ENCODE results near the gene FAM131C. TPM values are rescaled to one million over a fixed set of nuclear protein-coding genes. Genes with fewer than 3 reads are reported as not detected.

FAM131C gene
- total and polyA plus RNA-seq, 10 of the 15 experiments (the other 5 are each of a cell fraction or from before 2014, with no cell fraction given), result 0.03 TPM; not detected in 9

DNA sequence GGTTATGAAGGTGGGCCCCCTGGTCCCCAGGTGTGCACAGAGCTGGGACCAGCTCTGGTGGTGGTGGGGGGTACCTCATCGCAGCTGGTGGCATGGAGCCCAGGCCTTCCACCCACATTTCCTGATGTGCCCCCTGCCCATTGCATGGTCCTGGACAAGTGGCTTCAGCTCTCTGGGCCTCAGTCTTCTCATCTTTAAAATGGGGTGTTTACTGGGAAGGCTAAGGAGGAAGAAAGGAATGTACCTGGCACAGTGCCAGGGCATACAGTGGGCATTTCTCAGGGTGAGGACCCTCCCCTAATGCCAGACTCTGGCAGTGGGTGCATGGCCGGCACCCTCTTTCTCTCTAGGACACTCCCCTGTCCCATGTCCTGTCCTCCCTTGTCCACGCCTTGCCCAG, 22.4 kb downstream of the FAM131C start:
- Histone ChIP-seq H3K9me3 (replicated peaks; ENCODE audit: control insufficient read depth, insufficient read depth, low read length) (no peaks in the 10 kb centered on the region), H3K9ac (ENCODE audit: control insufficient read depth, insufficient read depth, low read length) (no peak overlapping the region), H3K79me2 (ENCODE audit: control insufficient read depth, insufficient read depth, low read length) (no peaks in the 10 kb centered on the region), H3K4me2 (ENCODE audit: control insufficient read depth, insufficient read depth) (no peak overlapping the region), H3K4me1 (ENCODE audit: control insufficient read depth, insufficient read depth, low read length) (no peaks in the 10 kb centered on the region), H4K20me1 (ENCODE audit: control insufficient read depth, insufficient read depth) (no peaks in the 10 kb centered on the region), H2AFZ (ENCODE audit: control insufficient read depth, low read depth, low read length) (no peak overlapping the region), H3K27me3 (replicated peaks in 1 of 2; ENCODE audit: control insufficient read depth in 2 of 2, insufficient read depth in 2 of 2, low read length in 1 of 2) (no peaks in the 10 kb centered on the region; a peak in 3 of 4 replicates), H3K27ac (ENCODE audit: control insufficient read depth, insufficient read depth) (no peak overlapping the region), H3K4me3 (no peak overlapping the region), H3K36me3 (ENCODE audit: control insufficient read depth in 2 of 2, insufficient read depth in 2 of 2, low read length in 1 of 2) (no peaks in the 10 kb centered on the region)
- ChIA-PET POLR2A (no interaction called here), CTCF (no interaction called here), RAD21 (ENCODE audit: unreplicated experiment) (no interaction called here), SMC1A (ENCODE audit: uncharacterized antibody, unreplicated experiment) (interaction anchor here (0.5 to 0.9 kb wide), 2 partner anchors 43 to 791 kb away, joined by 3 read pairs; no protein-coding TSS in a partner anchor)
- ATAC-seq (no peak), FAIRE-seq (no peak), DNase-seq (ENCODE audit: low read depth, low spot score) (no peak)
- no peak for TF ChIP-seq HDGF (IDR thresholded peaks at IDR 0.05)
- TF ChIP-seq NR2F1 (conservative IDR thresholded peaks at IDR 0.05), result no peak
- no peak for TF ChIP-seq IKZF2 (IDR thresholded peaks at IDR 0.05)
- TF ChIP-seq JUND (IDR thresholded peaks at IDR 0.05; ENCODE audit: low read depth, low read length), result no peak
- TF ChIP-seq SUPT20H (IDR thresholded peaks at IDR 0.05; ENCODE audit: borderline replicate concordance, control insufficient read depth, low read depth, low read length), result no peak
- BruUV-seq (replicated peaks), result no TSS peak
- intact Hi-C loops (cut with micrococcal nuclease; ENCODE audit: unreplicated experiment), result loop anchor here (10.0 kb wide), 1 partner anchor 106 kb away; no protein-coding TSS in a partner anchor
- WGBS (ENCODE audit: insufficient coverage, insufficient replicate concordance, low lambda C conversion rate, missing lambda C conversion rate), result 0% methylated on average over 3 of the region's 3 CpGs
- in situ Hi-C loops (cut with MboI), result no loop called here

DNA sequence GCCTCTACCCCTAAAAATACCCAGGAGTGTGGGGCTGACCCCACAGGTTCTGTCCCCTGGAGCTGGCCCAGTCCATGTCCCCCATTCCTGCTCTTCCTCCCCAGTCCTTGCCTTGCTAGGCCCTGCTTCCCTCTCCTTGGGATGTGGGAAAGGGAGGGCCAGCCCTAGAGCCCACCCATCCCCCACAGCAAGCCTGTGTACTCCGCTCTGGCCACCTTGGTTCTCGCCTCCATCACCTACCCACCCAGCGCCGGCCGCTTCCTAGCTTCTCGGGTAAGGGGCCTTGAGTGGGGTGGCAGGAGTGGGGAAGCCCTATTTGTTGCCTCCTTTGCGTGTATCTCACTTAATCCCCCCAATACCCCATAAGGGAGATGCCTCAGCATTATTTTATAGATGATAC, 23.1 kb downstream of the FAM131C start:
- Histone ChIP-seq H3K9me3 (replicated peaks; ENCODE audit: control insufficient read depth, insufficient read depth, low read length) (no peaks in the 10 kb centered on the region), H3K4me3 (no peak overlapping the region), H3K4me1 (ENCODE audit: control insufficient read depth, insufficient read depth, low read length) (no peaks in the 10 kb centered on the region), H4K20me1 (ENCODE audit: control insufficient read depth, insufficient read depth) (no peaks in the 10 kb centered on the region), H3K4me2 (ENCODE audit: control insufficient read depth, insufficient read depth) (no peak overlapping the region), H3K79me2 (ENCODE audit: control insufficient read depth, insufficient read depth, low read length) (no peaks in the 10 kb centered on the region), H3K9ac (ENCODE audit: control insufficient read depth, insufficient read depth, low read length) (no peak overlapping the region), H3K27ac (ENCODE audit: control insufficient read depth, insufficient read depth) (no peak overlapping the region), H2AFZ (ENCODE audit: control insufficient read depth, low read depth, low read length) (no peak overlapping the region), H3K27me3 (replicated peaks in 1 of 2; ENCODE audit: control insufficient read depth in 2 of 2, insufficient read depth in 2 of 2, low read length in 1 of 2) (no peaks in the 10 kb centered on the region; a peak in 3 of 4 replicates), H3K36me3 (ENCODE audit: control insufficient read depth in 2 of 2, insufficient read depth in 2 of 2, low read length in 1 of 2) (no peaks in the 10 kb centered on the region)
- ChIA-PET POLR2A (no interaction called here), CTCF (interaction anchor here (1.0 kb wide), 1 partner anchor 91 kb away, joined by 3 read pairs; no protein-coding TSS in a partner anchor), RAD21 (ENCODE audit: unreplicated experiment) (no interaction called here), SMC1A (ENCODE audit: uncharacterized antibody, unreplicated experiment) (interaction anchor here (0.5 to 0.9 kb wide), 2 partner anchors 43 to 791 kb away, joined by 3 read pairs; no protein-coding TSS in a partner anchor)
- no TSS peak for BruUV-seq (replicated peaks)
- in situ Hi-C loops (cut with MboI), result no loop called here
- WGBS (ENCODE audit: insufficient coverage, insufficient replicate concordance, low lambda C conversion rate, missing lambda C conversion rate), result 25% methylated on average over 7 of the region's 7 CpGs
- no peak for DNase-seq (ENCODE audit: low read depth, low spot score)
- intact Hi-C loops (cut with micrococcal nuclease; ENCODE audit: unreplicated experiment), result loop anchor here (10.0 kb wide), 1 partner anchor 106 kb away; no protein-coding TSS in a partner anchor
- ATAC-seq, result no peak
- no peak for FAIRE-seq
- TF ChIP-seq NRF1 (conservative IDR thresholded peaks at IDR 0.05; ENCODE audit: low read depth, low read length) (no peak), POLR2AphosphoS2 (IDR thresholded peaks at IDR 0.05; ENCODE audit: low read depth, low read length) (no peak), SPI1 (IDR thresholded peaks at IDR 0.05; ENCODE audit: borderline replicate concordance, insufficient read depth, low read depth, low read length) (no peak), CEBPB (IDR thresholded peaks at IDR 0.05; ENCODE audit: borderline replicate concordance in 1 of 2, low read depth in 2 of 2, low read length in 2 of 2) (no peak), NFIC (IDR thresholded peaks at IDR 0.05; ENCODE audit: low read depth, low read length) (no peak), YBX1 (IDR thresholded peaks at IDR 0.05) (no peak), ZBED1 (IDR thresholded peaks at IDR 0.05; ENCODE audit: borderline replicate concordance) (no peak), EED (IDR thresholded peaks at IDR 0.05; ENCODE audit: low read depth) (no peak)
- TF ChIP-seq, protein P1, sequence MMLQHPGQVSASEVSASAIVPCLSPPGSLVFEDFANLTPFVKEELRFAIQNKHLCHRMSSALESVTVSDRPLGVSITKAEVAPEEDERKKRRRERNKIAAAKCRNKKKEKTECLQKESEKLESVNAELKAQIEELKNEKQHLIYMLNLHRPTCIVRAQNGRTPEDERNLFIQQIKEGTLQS (IDR thresholded peaks at IDR 0.05; ENCODE audit: borderline replicate concordance, extremely low read depth, low read depth, low read length), result no peak
- TF ChIP-seq, protein P2, sequence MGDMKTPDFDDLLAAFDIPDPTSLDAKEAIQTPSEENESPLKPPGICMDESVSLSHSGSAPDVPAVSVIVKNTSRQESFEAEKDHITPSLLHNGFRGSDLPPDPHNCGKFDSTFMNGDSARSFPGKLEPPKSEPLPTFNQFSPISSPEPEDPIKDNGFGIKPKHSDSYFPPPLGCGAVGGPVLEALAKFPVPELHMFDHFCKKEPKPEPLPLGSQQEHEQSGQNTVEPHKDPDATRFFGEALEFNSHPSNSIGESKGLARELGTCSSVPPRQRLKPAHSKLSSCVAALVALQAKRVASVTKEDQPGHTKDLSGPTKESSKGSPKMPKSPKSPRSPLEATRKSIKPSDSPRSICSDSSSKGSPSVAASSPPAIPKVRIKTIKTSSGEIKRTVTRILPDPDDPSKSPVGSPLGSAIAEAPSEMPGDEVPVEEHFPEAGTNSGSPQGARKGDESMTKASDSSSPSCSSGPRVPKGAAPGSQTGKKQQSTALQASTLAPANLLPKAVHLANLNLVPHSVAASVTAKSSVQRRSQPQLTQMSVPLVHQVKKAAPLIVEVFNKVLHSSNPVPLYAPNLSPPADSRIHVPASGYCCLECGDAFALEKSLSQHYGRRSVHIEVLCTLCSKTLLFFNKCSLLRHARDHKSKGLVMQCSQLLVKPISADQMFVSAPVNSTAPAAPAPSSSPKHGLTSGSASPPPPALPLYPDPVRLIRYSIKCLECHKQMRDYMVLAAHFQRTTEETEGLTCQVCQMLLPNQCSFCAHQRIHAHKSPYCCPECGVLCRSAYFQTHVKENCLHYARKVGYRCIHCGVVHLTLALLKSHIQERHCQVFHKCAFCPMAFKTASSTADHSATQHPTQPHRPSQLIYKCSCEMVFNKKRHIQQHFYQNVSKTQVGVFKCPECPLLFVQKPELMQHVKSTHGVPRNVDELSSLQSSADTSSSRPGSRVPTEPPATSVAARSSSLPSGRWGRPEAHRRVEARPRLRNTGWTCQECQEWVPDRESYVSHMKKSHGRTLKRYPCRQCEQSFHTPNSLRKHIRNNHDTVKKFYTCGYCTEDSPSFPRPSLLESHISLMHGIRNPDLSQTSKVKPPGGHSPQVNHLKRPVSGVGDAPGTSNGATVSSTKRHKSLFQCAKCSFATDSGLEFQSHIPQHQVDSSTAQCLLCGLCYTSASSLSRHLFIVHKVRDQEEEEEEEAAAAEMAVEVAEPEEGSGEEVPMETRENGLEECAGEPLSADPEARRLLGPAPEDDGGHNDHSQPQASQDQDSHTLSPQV (IDR thresholded peaks at IDR 0.05), result no peak

Data from GM12878 (cell line).